H1 (cell line): ENCODE results near the gene GRID1. TPM values are rescaled to one million over a fixed set of nuclear protein-coding genes. Genes with fewer than 3 reads are reported as not detected.

Source experiments
- CTCF ChIA-PET: fragments of 300-600 bp; sonication (Branson Sonifier 250); formaldehyde crosslinking; loops from one replicate; lab custom pipeline; 2021; ENCODE audit not compliant: partially characterized antibody; lab: Charles Lee
- POLR2A ChIA-PET: fragments of 300-600 bp; sonication (Branson Sonifier 250); formaldehyde crosslinking; loops from one replicate; lab custom pipeline; 2021; ENCODE audit warnings: inconsistent platforms; ENCODE audit not compliant: partially characterized antibody; lab: Charles Lee
- DNase-seq, 2 experiments: peaks; one replicate each; pipeline versions ENCODE4 v3.0.0 to v3.0.0-alpha.2; 2010 to 2022; ENCODE audit warnings: low spot score in 2 of 2, low read depth in 1 of 2, mixed read lengths in 1 of 2
- FAIRE-seq: peaks from 2 replicates; lab custom pipeline; 2011; peaks lifted over from hg19 to GRCh38; lab: Jason Lieb, UNC
- H2AFZ ChIP-seq: 2 replicates; pipeline ENCODE4 v1.8.1; 2012; ENCODE audit warnings: low read length, inconsistent platforms
- H2AK5ac ChIP-seq: 2 replicates; pipeline ENCODE4 v1.6.1; 2013; ENCODE audit warnings: low read depth, low read length
- H2BK120ac ChIP-seq: replicated peaks from 2 replicates; pipeline ENCODE3; 2013; ENCODE audit warnings: low read depth, low read length, inconsistent platforms
- H2BK12ac ChIP-seq: 2 replicates; pipeline ENCODE4 v1.6.1; 2013; ENCODE audit warnings: low read depth, low read length
- H2BK15ac ChIP-seq: 2 replicates; pipeline ENCODE4 v1.6.1; 2013; ENCODE audit warnings: low read length
- H2BK20ac ChIP-seq: 2 replicates; pipeline ENCODE4 v1.6.1; 2013; ENCODE audit warnings: low read length
- H2BK5ac ChIP-seq: 2 replicates; pipeline ENCODE4 v1.6.1; 2013; ENCODE audit warnings: low read depth, low read length
- H3K14ac ChIP-seq: 2 replicates; pipeline ENCODE4 v1.6.1; 2013; ENCODE audit warnings: inconsistent platforms; ENCODE audit not compliant: insufficient read length
- H3K18ac ChIP-seq: 2 replicates; pipeline ENCODE4 v1.6.1; 2013; ENCODE audit warnings: low read length; ENCODE audit errors: extremely low read depth
- H3K23ac ChIP-seq: 2 replicates; pipeline ENCODE4 v1.6.1; 2013; ENCODE audit warnings: inconsistent platforms; ENCODE audit not compliant: insufficient read length
- H3K23me2 ChIP-seq: 2 replicates; pipeline ENCODE4 v1.6.1; 2013; ENCODE audit warnings: low read depth, low read length
- H3K27ac ChIP-seq: 2 replicates; pipeline ENCODE4 v1.6.1; 2011; ENCODE audit warnings: low read depth, low read length, inconsistent platforms
- H3K27me3 ChIP-seq, 4 experiments: replicated peaks in 1 of 4; 1 replicate in 1 of 4; 2 replicates in 3 of 4; pipeline versions ENCODE4 v1.6.1 to v1.8.1; 2011 to 2013; ENCODE audit warnings: low read length in 3 of 4, mild to moderate bottlenecking in 3 of 4, inconsistent platforms in 2 of 4, mixed read lengths in 2 of 4, moderate library complexity in 1 of 4; ENCODE audit not compliant: control insufficient read depth in 3 of 4, insufficient read depth in 3 of 4; ENCODE audit errors: extremely low read depth in 1 of 4
- H3K36me3 ChIP-seq, 4 experiments: 2 replicates each; pipeline versions ENCODE4 v1.6.1 to v1.8.1; 2011 to 2013; ENCODE audit warnings: mild to moderate bottlenecking in 4 of 4, low read length in 3 of 4, moderate library complexity in 2 of 4, control low read depth in 1 of 4, inconsistent platforms in 1 of 4; ENCODE audit not compliant: insufficient read depth in 4 of 4, control insufficient read depth in 2 of 4
- H3K4ac ChIP-seq: replicated peaks from 2 replicates; pipeline ENCODE3; 2013; ENCODE audit warnings: low read length, low read depth, mixed read lengths, inconsistent platforms; ENCODE audit not compliant: insufficient read length
- H3K4me1 ChIP-seq, 4 experiments: replicated peaks in 1 of 4; 1 replicate in 1 of 4; 2 replicates in 3 of 4; pipeline versions ENCODE4 v1.6.1 to v1.8.1; 2011 to 2013; ENCODE audit warnings: low read length in 3 of 4, inconsistent platforms in 2 of 4, mixed read lengths in 1 of 4; ENCODE audit not compliant: insufficient read depth in 4 of 4, control insufficient read depth in 3 of 4
- H3K4me2 ChIP-seq, 2 experiments: 2 replicates each; pipeline versions ENCODE4 v1.6.1 to v1.8.1; 2011 to 2013; ENCODE audit warnings: low read depth in 2 of 2, low read length in 2 of 2, control low read depth in 1 of 2, inconsistent platforms in 1 of 2, mild to moderate bottlenecking in 1 of 2; ENCODE audit not compliant: insufficient read depth in 1 of 2
- H3K4me3 ChIP-seq, 4 experiments: fragments of 200-600, 300-600 bp in 1 of 4; sonication (generic), shearing (Covaris generic), sonication (Bioruptor Twin) in 1 of 4; 2 replicates each; pipeline versions ENCODE4 v1.5.1 to v1.8.1; 2011 to 2016; ENCODE audit warnings: low read length in 4 of 4, low read depth in 3 of 4, control low read depth in 2 of 4, inconsistent platforms in 2 of 4, mild to moderate bottlenecking in 2 of 4, mixed read lengths in 1 of 4, moderate library complexity in 1 of 4; ENCODE audit not compliant: insufficient read depth in 2 of 4; ENCODE audit errors: extremely low read depth in 1 of 4
- H3K56ac ChIP-seq: replicated peaks from 2 replicates; pipeline ENCODE3; 2013; ENCODE audit warnings: low read depth, mild to moderate bottlenecking, mixed read lengths, low read length, inconsistent platforms; ENCODE audit not compliant: insufficient read length
- H3K79me1 ChIP-seq: 2 replicates; pipeline ENCODE4 v1.6.1; 2013; ENCODE audit warnings: low read depth, low read length, control low read depth
- H3K79me2 ChIP-seq, 2 experiments: 2 replicates each; pipeline versions ENCODE4 v1.6.1 to v1.8.1; 2012 to 2013; ENCODE audit warnings: low read length in 2 of 2, mild to moderate bottlenecking in 2 of 2, inconsistent platforms in 1 of 2; ENCODE audit not compliant: insufficient read depth in 2 of 2, control insufficient read depth in 1 of 2
- H3K9ac ChIP-seq, 4 experiments: replicated peaks in 1 of 4; 1 replicate in 1 of 4; 2 replicates in 3 of 4; pipeline versions ENCODE4 v1.6.1 to v1.8.1; 2011 to 2013; ENCODE audit warnings: low read depth in 3 of 4, low read length in 3 of 4, control low read depth in 2 of 4, mild to moderate bottlenecking in 2 of 4, moderate library complexity in 2 of 4, inconsistent platforms in 1 of 4; ENCODE audit errors: extremely low read depth in 1 of 4
- H3K9me3 ChIP-seq, 2 experiments: 2 replicates each; pipeline versions ENCODE4 v1.6.1 to v1.8.1; 2012 to 2013; ENCODE audit warnings: mild to moderate bottlenecking in 2 of 2, moderate library complexity in 2 of 2, control low read depth in 1 of 2, inconsistent platforms in 1 of 2, low read depth in 1 of 2, low read length in 1 of 2, mixed read lengths in 1 of 2; ENCODE audit not compliant: insufficient read depth in 2 of 2
- H4K20me1 ChIP-seq, 2 experiments: replicated peaks in 1 of 2; 2 replicates each; pipeline versions ENCODE3 to v1.8.1; 2011 to 2013; ENCODE audit warnings: inconsistent platforms in 2 of 2, low read length in 2 of 2, mild to moderate bottlenecking in 1 of 2; ENCODE audit not compliant: insufficient read depth in 2 of 2, control insufficient read depth in 1 of 2
- H4K5ac ChIP-seq: 2 replicates; pipeline ENCODE4 v1.6.1; 2013; ENCODE audit warnings: low read length, low read depth, mixed read lengths, inconsistent platforms; ENCODE audit not compliant: insufficient read length
- H4K8ac ChIP-seq: 2 replicates; pipeline ENCODE4 v1.8.0; 2013; ENCODE audit warnings: mild to moderate bottlenecking, moderate library complexity, low read length, inconsistent platforms; ENCODE audit not compliant: insufficient read depth; ENCODE audit errors: extremely low read depth
- H4K91ac ChIP-seq: replicated peaks from 2 replicates; pipeline ENCODE3; 2013; ENCODE audit warnings: low read length, mixed read lengths, inconsistent platforms; ENCODE audit not compliant: insufficient read length
- CREB1 ChIP-seq: IDR thresholded peaks from 2 replicates; pipeline ENCODE4 v1.6.1; 2012; ENCODE audit warnings: inconsistent platforms
- CTCF ChIP-seq, 3 experiments: IDR thresholded peaks; 1 replicate in 2 of 3; 2 replicates in 1 of 3; pipeline versions ENCODE4 v1.5.1 to v1.6.1; 2011; ENCODE audit warnings: low read length in 3 of 3, mild to moderate bottlenecking in 3 of 3, inconsistent platforms in 2 of 3, low read depth in 1 of 3, moderate library complexity in 1 of 3; ENCODE audit not compliant: insufficient read depth in 1 of 3; ENCODE audit errors: control extremely low read depth in 1 of 3
- EZH2 ChIP-seq: fragments of 200-600 bp; sonication (generic); IDR thresholded peaks from 2 replicates; pipeline ENCODE4 v1.7.1; 2012; ENCODE audit warnings: low read depth, mild to moderate bottlenecking, moderate library complexity, low read length, inconsistent platforms; ENCODE audit not compliant: severe bottlenecking
- HDAC2 ChIP-seq, 2 experiments: fragments of 300-600 bp in 1 of 2; sonication (generic) in 1 of 2; IDR thresholded peaks; 2 replicates each; pipeline ENCODE4 v1.6.1; 2011 to 2012; ENCODE audit warnings: low read depth in 2 of 2, low read length in 2 of 2, mild to moderate bottlenecking in 2 of 2, moderate library complexity in 2 of 2, borderline replicate concordance in 1 of 2, inconsistent platforms in 1 of 2
- POLR2A ChIP-seq, 2 experiments: IDR thresholded peaks; 1 replicate in 1 of 2; 2 replicates in 1 of 2; pipeline ENCODE4 v1.6.1; 2011; ENCODE audit warnings: low read depth in 2 of 2, low read length in 2 of 2, mild to moderate bottlenecking in 2 of 2; ENCODE audit errors: control extremely low read depth in 1 of 2
- SIRT6 ChIP-seq: IDR thresholded peaks from one replicate; pipeline ENCODE4 v1.7.1; 2012; ENCODE audit warnings: low read length, inconsistent platforms
- SP1 ChIP-seq: IDR thresholded peaks from 2 replicates; pipeline ENCODE4 v1.6.1; 2011; ENCODE audit warnings: low read depth, low read length
- SP4 ChIP-seq: IDR thresholded peaks from 2 replicates; pipeline ENCODE4 v1.6.1; 2012; ENCODE audit warnings: low read length, inconsistent platforms
- TBP ChIP-seq: IDR thresholded peaks from 2 replicates; pipeline ENCODE4 v1.6.1; 2011; ENCODE audit warnings: low read depth, low read length, improper control_type of control experiment
- WGBS, 2 experiments: shearing (Covaris generic) in 1 of 2; methylation state at CpG; one replicate each; pipeline versions ENCODE4 v1.1.6 to v1.1.7; 2013 to 2015; ENCODE audit warnings: low lambda C conversion rate in 2 of 2, mixed read lengths in 2 of 2, inconsistent platforms in 1 of 2, low coverage in 1 of 2, missing lambda C conversion rate in 1 of 2; ENCODE audit not compliant: insufficient replicate concordance in 2 of 2, insufficient coverage in 1 of 2, insufficient read length in 1 of 2; ENCODE audit errors: extremely low coverage in 1 of 2, missing lambda C conversion rate in 1 of 2; 5-methylcytosine and 5-hydroxymethylcytosine counted together
- polyA plus RNA-seq, 7 experiments: library from polyadenylated mRNA; depleted of rRNA in 3 of 7; stranded (reverse) in 5 of 7; unstranded in 2 of 7; fragments of >200 nt in 5 of 7; fragments of 200-250 nt in 2 of 7; gene quantifications; 1 replicate in 5 of 7; 2 replicates in 1 of 7; 4 replicates in 1 of 7; pipeline versions ENCODE4 v1.2.1 to v1.2.3, GENCODE V29; 2011 to 2013; ENCODE audit warnings: missing spikeins in 2 of 7, mixed read lengths in 2 of 7
- total RNA-seq: library from RNA; stranded (reverse); fragmentation: NEBNext Ultra II Directional; extraction: Animal tissue kit (Norgen Biotek cat#: 25700); gene quantifications from 2 replicates; pipeline ENCODE4 v1.2.1, GENCODE V29; 2021
- TF ChIP-seq, protein P1 (sequence below): IDR thresholded peaks from 2 replicates; pipeline ENCODE4 v1.6.1; 2012; ENCODE audit warnings: inconsistent platforms
- TF ChIP-seq, protein P2 (sequence below): IDR thresholded peaks from 2 replicates; pipeline ENCODE4 v1.6.1; 2012; ENCODE audit warnings: low read length, inconsistent platforms

Gene GRID1
- total and polyA plus RNA-seq, 2 of the 8 experiments (the other 6 are each of a cell fraction or from before 2014, with no cell fraction given), result 0.22 to 0.30 TPM

DNA sequence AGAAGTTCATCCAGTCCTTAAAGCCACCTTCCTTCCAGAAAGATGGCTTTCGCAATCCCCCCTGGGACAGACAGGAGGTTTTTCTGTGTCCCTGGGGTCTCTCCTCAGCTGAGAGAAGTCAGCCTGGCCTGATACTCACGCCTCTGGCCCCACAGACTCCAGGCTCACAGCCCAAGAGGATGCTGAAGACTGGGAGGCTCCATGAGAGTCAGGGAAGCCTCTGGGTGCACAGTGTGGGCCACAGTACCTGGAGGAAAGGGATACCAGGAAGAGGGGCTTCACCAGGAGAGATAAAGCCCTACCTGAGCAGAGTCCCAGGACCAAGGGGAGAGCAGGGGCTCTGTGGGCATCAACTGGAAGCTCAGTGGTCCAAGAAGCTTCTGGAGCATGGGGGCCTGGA lies 324.4 kb downstream of the GRID1 start:
- H3K4me3 ChIP-seq, result no peak overlapping the region
- H4K5ac ChIP-seq, result no peak overlapping the region
- no peak overlapping the region for H2BK15ac ChIP-seq
- no peaks in the 10 kb centered on the region for H3K4me1 ChIP-seq
- H4K20me1 ChIP-seq, result no peaks in the 10 kb centered on the region
- no peak overlapping the region for H3K23ac ChIP-seq
- no peak overlapping the region for H4K91ac ChIP-seq
- H3K9ac ChIP-seq, result no peak overlapping the region
- no peaks in the 10 kb centered on the region for H3K79me2 ChIP-seq
- ChIA-PET POLR2A (no interaction called here), CTCF (interaction anchor here (0.8 to 1.5 kb wide), 3 partner anchors 12 to 109 kb away, joined by 3 read pairs; no protein-coding TSS in a partner anchor)
- no peak for DNase-seq
- H2BK5ac ChIP-seq, result no peak overlapping the region
- H2BK12ac ChIP-seq, result no peak overlapping the region
- no peak overlapping the region; the same call in 1 of the 2 replicates for H4K8ac ChIP-seq
- H3K9me3 ChIP-seq, result no peaks in the 10 kb centered on the region
- H3K14ac ChIP-seq, result no peak overlapping the region
- H3K4ac ChIP-seq, result no peak overlapping the region
- H2BK20ac ChIP-seq, result no peak overlapping the region
- no peaks in the 10 kb centered on the region for H3K79me1 ChIP-seq
- no peaks in the 10 kb centered on the region for H3K36me3 ChIP-seq
- H3K56ac ChIP-seq, result no peak overlapping the region
- FAIRE-seq, result no peak
- H3K23me2 ChIP-seq, result no peaks in the 10 kb centered on the region
- WGBS, 2 experiments, result 88% methylated on average over 2 of the region's 2 CpGs; no CpG with 5 or more reads in 1 of the 2 experiments
- H2AK5ac ChIP-seq, result no peak overlapping the region
- H3K27me3 ChIP-seq, result no peaks in the 10 kb centered on the region
- no peak overlapping the region for H2AFZ ChIP-seq
- no peak overlapping the region for H3K18ac ChIP-seq
- no peak overlapping the region for H2BK120ac ChIP-seq
- no peak overlapping the region for H3K4me2 ChIP-seq
- no peak overlapping the region for H3K27ac ChIP-seq
- TF ChIP-seq HDAC2 (IDR thresholded peaks at IDR 0.05; ENCODE audit: borderline replicate concordance in 1 of 2, low read depth in 2 of 2, low read length in 2 of 2), result no peak
- no peak for TF ChIP-seq TBP
- TF ChIP-seq, protein P1, sequence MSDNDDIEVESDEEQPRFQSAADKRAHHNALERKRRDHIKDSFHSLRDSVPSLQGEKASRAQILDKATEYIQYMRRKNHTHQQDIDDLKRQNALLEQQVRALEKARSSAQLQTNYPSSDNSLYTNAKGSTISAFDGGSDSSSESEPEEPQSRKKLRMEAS, result no peak
- TF ChIP-seq, protein P2, sequence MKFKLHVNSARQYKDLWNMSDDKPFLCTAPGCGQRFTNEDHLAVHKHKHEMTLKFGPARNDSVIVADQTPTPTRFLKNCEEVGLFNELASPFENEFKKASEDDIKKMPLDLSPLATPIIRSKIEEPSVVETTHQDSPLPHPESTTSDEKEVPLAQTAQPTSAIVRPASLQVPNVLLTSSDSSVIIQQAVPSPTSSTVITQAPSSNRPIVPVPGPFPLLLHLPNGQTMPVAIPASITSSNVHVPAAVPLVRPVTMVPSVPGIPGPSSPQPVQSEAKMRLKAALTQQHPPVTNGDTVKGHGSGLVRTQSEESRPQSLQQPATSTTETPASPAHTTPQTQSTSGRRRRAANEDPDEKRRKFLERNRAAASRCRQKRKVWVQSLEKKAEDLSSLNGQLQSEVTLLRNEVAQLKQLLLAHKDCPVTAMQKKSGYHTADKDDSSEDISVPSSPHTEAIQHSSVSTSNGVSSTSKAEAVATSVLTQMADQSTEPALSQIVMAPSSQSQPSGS, result no peak
- TF ChIP-seq POLR2A (IDR thresholded peaks at IDR 0.05; ENCODE audit: control extremely low read depth in 1 of 2, low read depth in 2 of 2, low read length in 2 of 2), result no peak
- TF ChIP-seq SP1, result no peak
- no peak for TF ChIP-seq CTCF (IDR thresholded peaks at IDR 0.05; ENCODE audit: control extremely low read depth in 1 of 3, insufficient read depth in 1 of 3, low read depth in 1 of 3, low read length in 3 of 3)
- no peak for TF ChIP-seq SIRT6
- no peak for TF ChIP-seq CREB1
- TF ChIP-seq EZH2, result no peak
- no peak for TF ChIP-seq SP4
